ENCODE results near the gene FIGN. TPM values are rescaled to one million over a fixed set of nuclear protein-coding genes. Genes with fewer than 3 reads are reported as not detected.

Gene FIGN
- total and polyA plus RNA-seq, 7 donors = 0.08 to 3.0 (median 1.2) TPM

DNA sequence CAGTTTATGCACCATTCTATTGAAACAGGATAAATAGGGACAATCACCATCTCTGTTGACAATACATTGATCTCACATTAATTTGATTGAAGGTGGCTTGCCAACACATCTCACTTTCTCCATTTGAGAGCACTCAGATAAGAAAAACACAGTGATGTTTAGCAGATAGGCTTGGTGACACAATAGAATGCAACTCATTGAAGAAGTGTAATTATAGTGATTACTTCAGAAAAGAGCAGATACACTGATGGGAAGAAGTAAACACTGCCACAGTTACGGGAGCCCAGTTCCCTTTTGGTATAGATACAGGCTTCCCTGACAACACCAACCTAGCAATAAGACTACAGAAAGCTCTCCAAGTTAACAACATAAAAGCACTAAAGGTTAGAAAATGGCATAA is 89.1 kb downstream of the FIGN start:
- WGBS, 3 donors = 89 to 92% (median 91%) methylated on average over 1 of the region's 1 CpG
- H3K9me3 ChIP-seq = no peaks in the 10 kb centered on the region
- ATAC-seq (no peak), DNase-seq (no peak)
- TF ChIP-seq, protein P1, sequence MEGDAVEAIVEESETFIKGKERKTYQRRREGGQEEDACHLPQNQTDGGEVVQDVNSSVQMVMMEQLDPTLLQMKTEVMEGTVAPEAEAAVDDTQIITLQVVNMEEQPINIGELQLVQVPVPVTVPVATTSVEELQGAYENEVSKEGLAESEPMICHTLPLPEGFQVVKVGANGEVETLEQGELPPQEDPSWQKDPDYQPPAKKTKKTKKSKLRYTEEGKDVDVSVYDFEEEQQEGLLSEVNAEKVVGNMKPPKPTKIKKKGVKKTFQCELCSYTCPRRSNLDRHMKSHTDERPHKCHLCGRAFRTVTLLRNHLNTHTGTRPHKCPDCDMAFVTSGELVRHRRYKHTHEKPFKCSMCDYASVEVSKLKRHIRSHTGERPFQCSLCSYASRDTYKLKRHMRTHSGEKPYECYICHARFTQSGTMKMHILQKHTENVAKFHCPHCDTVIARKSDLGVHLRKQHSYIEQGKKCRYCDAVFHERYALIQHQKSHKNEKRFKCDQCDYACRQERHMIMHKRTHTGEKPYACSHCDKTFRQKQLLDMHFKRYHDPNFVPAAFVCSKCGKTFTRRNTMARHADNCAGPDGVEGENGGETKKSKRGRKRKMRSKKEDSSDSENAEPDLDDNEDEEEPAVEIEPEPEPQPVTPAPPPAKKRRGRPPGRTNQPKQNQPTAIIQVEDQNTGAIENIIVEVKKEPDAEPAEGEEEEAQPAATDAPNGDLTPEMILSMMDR (IDR thresholded peaks at IDR 0.05) = no peak
- H3K4me3 ChIP-seq = no peak overlapping the region
- H3K4me1 ChIP-seq = peaks cover 3% of the 10 kb centered on the region
- H3K36me3 ChIP-seq (ENCODE audit: insufficient read depth in 1 of 2, low read depth in 1 of 2) = no peaks in the 10 kb centered on the region
- no peak overlapping the region for H3K27ac ChIP-seq
- H3K27me3 ChIP-seq (ENCODE audit: insufficient read depth in 3 of 3, low read length in 2 of 3) = peaks cover 0 to 2% (median 0%) of the 10 kb centered on the region in 3 donors
- intact Hi-C loops (cut with DNase I) = no loop called here

DNA sequence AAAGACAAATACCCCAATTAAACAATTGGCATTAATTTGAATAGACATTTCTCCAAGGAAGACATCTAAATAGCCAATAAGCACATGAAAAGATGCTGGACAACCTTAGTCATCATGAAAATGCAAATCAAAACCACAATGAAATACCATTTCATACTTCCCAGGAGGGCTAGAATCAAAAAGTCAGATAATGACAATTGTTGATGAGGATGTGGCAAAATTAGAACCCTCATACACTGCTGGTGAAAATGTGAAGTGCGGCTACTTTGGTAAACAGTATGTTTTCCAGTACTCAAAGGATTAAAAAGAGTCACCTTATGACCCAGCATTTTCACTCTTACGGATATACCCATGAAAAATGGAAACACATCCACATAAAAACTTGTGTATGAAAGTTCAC is 91.6 kb downstream of the FIGN start:
- Histone ChIP-seq H3K4me1 (peaks cover 8% of the 10 kb centered on the region), H3K36me3 (ENCODE audit: insufficient read depth in 1 of 2, low read depth in 1 of 2) (no peaks in the 10 kb centered on the region), H3K9me3 (no peaks in the 10 kb centered on the region), H3K4me3 (no peak overlapping the region), H3K27me3 (ENCODE audit: insufficient read depth in 3 of 3, low read length in 2 of 3) (no peaks in the 10 kb centered on the region), H3K27ac (no peak overlapping the region)
- no peak for DNase-seq
- intact Hi-C loops (cut with DNase I) = no loop called here
- no peak for ATAC-seq
- 82 to 88% (median 85%) methylated on average over 2 of the region's 2 CpGs for WGBS, 3 donors
- TF ChIP-seq, protein P1 (IDR thresholded peaks at IDR 0.05) = no peak

DNA sequence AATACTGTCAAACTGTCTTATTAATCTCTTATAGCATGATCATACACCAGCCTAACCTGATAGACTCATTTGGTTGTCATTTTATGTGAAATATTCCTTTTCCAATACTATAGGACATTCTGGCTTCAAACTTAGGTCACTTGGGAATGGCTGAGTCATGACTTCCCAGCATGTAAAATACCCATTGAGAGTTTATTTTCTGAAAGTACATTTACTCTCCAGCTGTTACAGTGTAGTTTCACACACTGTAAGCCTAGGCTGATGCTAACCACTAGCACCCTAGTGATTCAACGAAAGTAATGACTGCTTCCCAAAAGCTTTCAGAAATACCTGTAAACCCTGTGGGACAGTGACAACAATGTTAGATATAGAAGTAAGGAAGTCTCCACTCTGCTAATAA is 93.8 kb downstream of the FIGN start:
- intact Hi-C loops (cut with DNase I) = no loop called here
- DNase-seq = no peak
- H3K27me3 ChIP-seq (ENCODE audit: insufficient read depth in 3 of 3, low read length in 2 of 3) = no peaks in the 10 kb centered on the region
- 71 to 77% (median 75%) methylated on average over 1 of the region's 1 CpG for WGBS, 3 donors
- no peak overlapping the region for H3K27ac ChIP-seq
- peaks cover 8% of the 10 kb centered on the region for H3K4me1 ChIP-seq
- H3K36me3 ChIP-seq (ENCODE audit: insufficient read depth in 1 of 2, low read depth in 1 of 2) = no peaks in the 10 kb centered on the region
- no peak for ATAC-seq
- TF ChIP-seq, protein P1 (IDR thresholded peaks at IDR 0.05) = no peak
- no peak overlapping the region for H3K4me3 ChIP-seq
- no peaks in the 10 kb centered on the region for H3K9me3 ChIP-seq

DNA sequence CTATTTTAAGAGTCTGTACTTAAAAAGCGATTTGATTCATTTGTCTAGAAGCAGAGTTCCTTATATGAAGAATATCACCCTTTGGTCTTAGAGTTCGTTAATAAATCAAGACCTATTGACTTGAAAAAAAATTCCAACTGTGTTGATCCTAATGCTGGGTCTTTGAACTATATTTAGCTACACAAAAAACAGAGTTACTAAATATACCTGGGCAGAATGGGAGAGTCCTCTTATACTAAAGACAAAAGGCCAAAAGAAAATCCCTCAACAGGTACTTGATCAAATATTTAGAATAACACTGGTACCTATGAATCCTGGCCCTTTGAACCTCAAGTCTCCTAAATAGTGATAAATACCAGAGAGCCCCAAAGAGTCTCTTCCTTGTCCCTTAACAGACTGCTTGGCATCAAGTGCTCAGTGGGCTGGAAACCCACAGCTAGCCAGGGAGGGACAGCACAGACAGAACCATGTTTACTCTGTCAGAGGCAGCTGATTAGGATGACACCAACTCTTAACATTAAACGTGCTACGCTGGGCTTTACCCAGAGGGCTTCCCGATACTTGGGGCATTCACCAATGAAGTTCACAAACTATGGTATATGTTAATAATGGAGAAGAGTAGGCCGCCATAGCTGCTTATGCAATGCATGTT is 95.1 kb downstream of the FIGN start:
- no peak for DNase-seq
- intact Hi-C loops (cut with DNase I) = no loop called here
- Histone ChIP-seq H3K36me3 (ENCODE audit: insufficient read depth in 1 of 2, low read depth in 1 of 2) (no peaks in the 10 kb centered on the region), H3K4me3 (no peak overlapping the region), H3K27me3 (ENCODE audit: insufficient read depth in 3 of 3, low read length in 2 of 3) (no peaks in the 10 kb centered on the region), H3K9me3 (no peaks in the 10 kb centered on the region), H3K4me1 (peaks cover 8% of the 10 kb centered on the region), H3K27ac (no peak overlapping the region)
- 85 to 91% (median 89%) methylated on average over 6 of the region's 6 CpGs for WGBS, 3 donors
- no peak for ATAC-seq
- TF ChIP-seq, protein P1 (IDR thresholded peaks at IDR 0.05) = no peak

DNA sequence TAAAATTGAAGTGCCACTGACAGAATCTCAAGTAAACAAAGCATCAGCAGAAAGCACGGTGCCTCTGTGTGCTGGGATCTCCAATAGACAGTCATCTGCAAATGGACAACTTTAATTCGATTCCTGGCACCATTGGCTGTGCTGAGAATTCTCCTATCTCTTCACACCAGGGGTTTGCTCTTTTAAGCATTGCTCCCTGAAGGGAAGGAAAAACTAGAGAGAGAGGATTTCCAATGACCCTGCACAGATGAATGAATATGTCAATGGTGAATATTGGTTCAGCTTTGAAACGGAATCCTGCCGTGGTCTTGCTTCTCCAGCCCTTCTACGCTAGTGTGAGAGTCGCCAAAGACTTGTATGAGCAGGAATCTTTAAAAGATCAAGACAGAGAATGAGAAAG is 97.9 kb downstream of the FIGN start:
- TF ChIP-seq, protein P1 (IDR thresholded peaks at IDR 0.05) = no peak
- intact Hi-C loops (cut with DNase I) = no loop called here
- ATAC-seq = no peak
- Histone ChIP-seq H3K4me1 (peaks cover 8% of the 10 kb centered on the region), H3K27me3 (ENCODE audit: insufficient read depth in 3 of 3, low read length in 2 of 3) (no peaks in the 10 kb centered on the region), H3K27ac (no peak overlapping the region), H3K4me3 (no peak overlapping the region), H3K9me3 (no peaks in the 10 kb centered on the region), H3K36me3 (ENCODE audit: insufficient read depth in 1 of 2, low read depth in 1 of 2) (no peaks in the 10 kb centered on the region)
- no peak for DNase-seq
- 80 to 86% (median 85%) methylated on average over 6 of the region's 6 CpGs for WGBS, 3 donors

All from psoas muscle (tissue), 8 donors.